ENCODE data around the gene PDE2A.

The PDE2A gene

GRCh38 chr11:72673943-72674828 lies at the start of gene PDE2A:
Gene PDE2A (minus strand): TSS chr11:72674422. CDS start chr11:72674207, 215 bp downstream.
- DNase-seq = no peak

GRCh38 chr11:72723508-72723907 lies 49.3 kb upstream of the PDE2A start:
- DNase-seq = no peak

- peak; percentile 55 for DNase-seq
Observed at GRCh38 chr11:72722050-72722748, 48.0 kb upstream of the PDE2A start.

- no peak for DNase-seq
Observed at GRCh38 chr11:72721689-72722049, 47.4 kb upstream of the PDE2A start.

- no peak for DNase-seq
Observed at GRCh38 chr11:72721276-72721675, 47.1 kb upstream of the PDE2A start.

GRCh38 chr11:72720784-72721183 lies 46.6 kb upstream of the PDE2A start:
- DNase-seq = no peak

- DNase-seq = no peak
Observed at GRCh38 chr11:72720047-72720446, 45.8 kb upstream of the PDE2A start.

GRCh38 chr11:72719551-72719950 lies 45.3 kb upstream of the PDE2A start:
- no peak for DNase-seq

GRCh38 chr11:72719144-72719543 lies 44.9 kb upstream of the PDE2A start:
- no peak for DNase-seq

- no peak for DNase-seq
Observed at GRCh38 chr11:72718101-72718501, 43.9 kb upstream of the PDE2A start.

GRCh38 chr11:72716788-72717435 lies 42.7 kb upstream of the PDE2A start:
- DNase-seq = no peak

GRCh38 chr11:72716290-72716689 lies 42.1 kb upstream of the PDE2A start:
- DNase-seq = no peak

GRCh38 chr11:72712841-72713240 lies 38.6 kb upstream of the PDE2A start:
- DNase-seq = no peak

GRCh38 chr11:72712168-72712751 lies 38.0 kb upstream of the PDE2A start:
- no peak for DNase-seq

GRCh38 chr11:72711141-72711540 lies 36.9 kb upstream of the PDE2A start:
- DNase-seq = no peak

- no peak for DNase-seq
Observed at GRCh38 chr11:72710278-72710677, 36.1 kb upstream of the PDE2A start.

- no peak for DNase-seq
Observed at GRCh38 chr11:72709478-72710238, 35.4 kb upstream of the PDE2A start.

- DNase-seq = no peak
Observed at GRCh38 chr11:72707032-72707431, 32.8 kb upstream of the PDE2A start.

- no peak for DNase-seq
Observed at GRCh38 chr11:72706579-72706978, 32.4 kb upstream of the PDE2A start.

GRCh38 chr11:72705442-72706365 lies 31.5 kb upstream of the PDE2A start:
- DNase-seq = no peak

GRCh38 chr11:72704783-72705265 lies 30.6 kb upstream of the PDE2A start:
- DNase-seq = no peak

Measured in NCI-H2081 treated with DMSO at 0.1 percent for 48 hours (cell line).